ENCODE measurements around the gene SHF. TPM values are rescaled to one million over a fixed set of nuclear protein-coding genes. Genes with fewer than 3 reads are reported as not detected.

Gene SHF
- polyA plus RNA-seq, 3 donors = 0.58 to 0.70 (median 0.67) TPM

DNA sequence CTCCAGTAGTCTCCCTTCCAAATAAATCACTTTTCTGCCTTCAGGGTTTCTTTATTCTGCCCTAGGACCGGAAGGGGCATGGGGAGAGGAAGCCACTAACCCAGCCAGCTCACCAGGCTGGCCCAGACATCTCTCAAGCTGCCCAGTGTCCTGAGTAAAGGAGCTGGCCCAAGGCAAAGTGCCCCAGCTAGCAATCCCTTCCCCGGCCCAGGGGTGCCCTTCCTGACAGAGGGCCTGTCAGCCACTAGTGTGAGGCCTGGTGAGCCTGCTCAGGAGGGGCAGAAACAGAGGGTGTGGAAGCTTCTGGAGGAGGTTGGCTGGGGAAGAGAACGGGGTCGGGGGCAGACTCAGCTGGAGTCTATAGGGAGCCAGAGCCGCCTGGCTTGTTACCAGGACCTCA lies 22.2 kb downstream of the SHF start:
- no peak overlapping the region for H3K4me2 ChIP-seq (replicated peaks; ENCODE audit: extremely low read depth, low read length, poor library complexity, severe bottlenecking)
- TF ChIP-seq CTCF (IDR thresholded peaks at IDR 0.05) = no peak
- Mint-ChIP-seq H3K9me3 (no peaks in the 10 kb centered on the region), H3K27ac (peak overlapping the region in 5 of 7 donors; percentile 82 to 91 (median 84)), H3K4me1 (peaks cover 29% of the 10 kb centered on the region), H3K27me3 (ENCODE audit: low read depth in 3 of 3) (peaks cover 0 to 4% (median 0%) of the 10 kb centered on the region in 3 donors), H3K4me3 (peak overlapping the region in 1 of 2 donors; percentile 27), H3K36me3 (no peaks in the 10 kb centered on the region)
- H3K4me3 ChIP-seq (replicated peaks in 1 of 3; ENCODE audit: low read depth in 2 of 3, low read length in 3 of 3) = peak overlapping the region in 1 of 3 experiments; percentile 76
- H3K79me2 ChIP-seq (ENCODE audit: insufficient read depth, low read length) = no peaks in the 10 kb centered on the region
- H3K27me3 ChIP-seq (ENCODE audit: control insufficient read depth in 2 of 2, insufficient read depth in 2 of 2, low read length in 2 of 2) = no peaks in the 10 kb centered on the region
- H2AFZ ChIP-seq (ENCODE audit: insufficient read depth, low read depth, low read length, poor library complexity, severe bottlenecking) = peak overlapping the region; percentile 94
- no peaks in the 10 kb centered on the region for H3K36me3 ChIP-seq (replicated peaks in 1 of 2; ENCODE audit: control insufficient read depth in 1 of 2, insufficient read depth in 2 of 2, low read length in 2 of 2)
- no peaks in the 10 kb centered on the region for H4K20me1 ChIP-seq (ENCODE audit: insufficient read depth, low read length)
- no peak overlapping the region for H3K9ac ChIP-seq (ENCODE audit: insufficient read depth, low read length, poor library complexity, severe bottlenecking)
- DNase-seq = no peak
- WGBS (ENCODE audit: insufficient coverage) = 75% methylated on average over 1 of the region's 5 CpGs
- peaks cover 18 to 26% of the 10 kb centered on the region in 2 donors for H3K4me1 ChIP-seq (ENCODE audit: control insufficient read depth in 1 of 2, insufficient read depth in 2 of 2, low read length in 2 of 2)
- H3K9me3 ChIP-seq (replicated peaks in 1 of 2; ENCODE audit: control insufficient read depth in 1 of 2, insufficient read depth in 1 of 2, low read length in 2 of 2) = no peaks in the 10 kb centered on the region
- peak overlapping the region; percentile 15 to 90 for H3K27ac ChIP-seq (ENCODE audit: low read depth in 1 of 2, low read length in 2 of 2)
- intact Hi-C loops (cut with micrococcal nuclease) = loop anchor here in 1 of 2 donors (5.0 kb wide), 2 partner anchors 37 to 237 kb away; a partner anchor contains a TSS

GRCh38 chr15:45164914-45165313 lies 22.9 kb downstream of the SHF start:
- Histone ChIP-seq H3K4me3 (replicated peaks in 1 of 3; ENCODE audit: low read depth in 2 of 3, low read length in 3 of 3) (no peak overlapping the region), H3K79me2 (ENCODE audit: insufficient read depth, low read length) (no peaks in the 10 kb centered on the region), H3K9ac (ENCODE audit: insufficient read depth, low read length, poor library complexity, severe bottlenecking) (no peak overlapping the region), H3K27ac (ENCODE audit: low read depth in 1 of 2, low read length in 2 of 2) (no peak overlapping the region), H3K27me3 (ENCODE audit: control insufficient read depth in 2 of 2, insufficient read depth in 2 of 2, low read length in 2 of 2) (no peaks in the 10 kb centered on the region), H3K9me3 (replicated peaks in 1 of 2; ENCODE audit: control insufficient read depth in 1 of 2, insufficient read depth in 1 of 2, low read length in 2 of 2) (no peaks in the 10 kb centered on the region), H3K4me2 (replicated peaks; ENCODE audit: extremely low read depth, low read length, poor library complexity, severe bottlenecking) (no peak overlapping the region), H3K4me1 (ENCODE audit: control insufficient read depth in 1 of 2, insufficient read depth in 2 of 2, low read length in 2 of 2) (peaks cover 18 to 26% of the 10 kb centered on the region in 2 donors), H2AFZ (ENCODE audit: insufficient read depth, low read depth, low read length, poor library complexity, severe bottlenecking) (no peak overlapping the region), H4K20me1 (ENCODE audit: insufficient read depth, low read length) (no peaks in the 10 kb centered on the region), H3K36me3 (replicated peaks in 1 of 2; ENCODE audit: control insufficient read depth in 1 of 2, insufficient read depth in 2 of 2, low read length in 2 of 2) (no peaks in the 10 kb centered on the region)
- Mint-ChIP-seq H3K4me3 (no peak overlapping the region), H3K9me3 (no peaks in the 10 kb centered on the region), H3K4me1 (peaks cover 29% of the 10 kb centered on the region), H3K36me3 (no peaks in the 10 kb centered on the region), H3K27ac (peak overlapping the region in 1 of 7 donors; percentile 10), H3K27me3 (ENCODE audit: low read depth in 3 of 3) (peaks cover 0 to 4% (median 0%) of the 10 kb centered on the region in 3 donors)
- TF ChIP-seq CTCF (IDR thresholded peaks at IDR 0.05) = no peak
- intact Hi-C loops (cut with micrococcal nuclease) = loop anchor here in 1 of 2 donors (5.0 kb wide), 2 partner anchors 37 to 237 kb away; a partner anchor contains a TSS
- WGBS (ENCODE audit: insufficient coverage) = no CpG with 5 or more reads among the region's 1 CpG
- DNase-seq = no peak
